HUES64 (cell line): ENCODE data around the gene CSK.

ENCODE experiments used
- H3K27ac ChIP-seq: 2 replicates; pipeline ENCODE4 v1.7.0; 2013; ENCODE audit warnings: low read depth, low read length, inconsistent platforms
- H3K27me3 ChIP-seq: 2 replicates; pipeline ENCODE4 v1.6.1; 2013; ENCODE audit warnings: mild to moderate bottlenecking, low read length; ENCODE audit not compliant: insufficient read depth
- H3K36me3 ChIP-seq: 2 replicates; pipeline ENCODE4 v1.6.1; 2013; ENCODE audit warnings: mild to moderate bottlenecking, low read length; ENCODE audit not compliant: insufficient read depth
- H3K4me1 ChIP-seq: 2 replicates; pipeline ENCODE4 v1.6.1; 2013; ENCODE audit warnings: mild to moderate bottlenecking, low read length, moderate library complexity; ENCODE audit not compliant: insufficient read depth
- H3K4me3 ChIP-seq: 2 replicates; pipeline ENCODE4 v1.5.1; 2013; ENCODE audit warnings: mild to moderate bottlenecking, low read length, moderate library complexity
- H3K9ac ChIP-seq: 2 replicates; pipeline ENCODE4 v1.6.1; 2013; ENCODE audit warnings: mild to moderate bottlenecking, low read depth, low read length
- H3K9me3 ChIP-seq: 2 replicates; pipeline ENCODE4 v1.6.1; 2013; ENCODE audit warnings: low read depth, low read length; ENCODE audit not compliant: insufficient read depth
- WGBS: fragments of 150-250, 120-280 bp; methylation state at CpG from one replicate; pipeline ENCODE4 v1.1.7; 2013; ENCODE audit warnings: missing lambda C conversion rate; 5-methylcytosine and 5-hydroxymethylcytosine counted together

CSK gene

GRCh38 chr15:74788683-74789151 is 6.8 kb downstream of the CSK start:
- no peak overlapping the region for H3K9ac ChIP-seq
- no peaks in the 10 kb centered on the region; the same call in 1 of the 2 replicates for H3K27me3 ChIP-seq
- H3K4me3 ChIP-seq, result no peak overlapping the region
- H3K36me3 ChIP-seq, result no peaks in the 10 kb centered on the region
- H3K9me3 ChIP-seq, result no peaks in the 10 kb centered on the region
- no peak overlapping the region for H3K27ac ChIP-seq
- H3K4me1 ChIP-seq, result peaks cover 21% of the 10 kb centered on the region
- WGBS, result 58% methylated on average over 9 of the region's 9 CpGs

- no peaks in the 10 kb centered on the region; the same call in 1 of the 2 replicates for H3K27me3 ChIP-seq
- peaks cover 21% of the 10 kb centered on the region for H3K4me1 ChIP-seq
- H3K9me3 ChIP-seq, result no peaks in the 10 kb centered on the region
- H3K27ac ChIP-seq, result no peak overlapping the region
- no peak overlapping the region for H3K9ac ChIP-seq
- 78% methylated on average over 14 of the region's 14 CpGs for WGBS
- no peaks in the 10 kb centered on the region for H3K36me3 ChIP-seq
- H3K4me3 ChIP-seq, result no peak overlapping the region
Observed at GRCh38 chr15:74789171-74789631, 7.3 kb downstream of the CSK start.

DNA sequence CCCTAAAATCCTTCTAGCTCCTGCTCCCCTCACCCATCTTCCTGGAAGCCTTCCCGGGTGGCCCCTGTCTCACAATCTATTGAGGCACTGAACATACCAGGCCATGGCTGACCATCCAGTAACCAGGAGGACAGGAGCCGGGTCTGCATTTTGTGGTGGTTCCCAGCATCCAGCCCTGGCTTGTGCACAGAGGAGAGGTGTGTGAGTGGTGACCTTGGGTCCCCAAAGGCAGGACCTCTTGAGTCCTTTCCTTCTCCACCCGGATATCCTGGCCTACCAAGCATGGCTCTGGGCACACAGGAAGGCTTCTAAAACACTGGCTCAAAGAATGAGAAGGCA is 7.8 kb downstream of the CSK start:
- no peaks in the 10 kb centered on the region for H3K9me3 ChIP-seq
- H3K9ac ChIP-seq, result no peak overlapping the region
- no peak overlapping the region for H3K27ac ChIP-seq
- H3K36me3 ChIP-seq, result no peaks in the 10 kb centered on the region
- no peaks in the 10 kb centered on the region; the same call in 1 of the 2 replicates for H3K27me3 ChIP-seq
- peaks cover 21% of the 10 kb centered on the region for H3K4me1 ChIP-seq
- no peak overlapping the region for H3K4me3 ChIP-seq
- WGBS, result 96% methylated on average over 3 of the region's 3 CpGs

DNA sequence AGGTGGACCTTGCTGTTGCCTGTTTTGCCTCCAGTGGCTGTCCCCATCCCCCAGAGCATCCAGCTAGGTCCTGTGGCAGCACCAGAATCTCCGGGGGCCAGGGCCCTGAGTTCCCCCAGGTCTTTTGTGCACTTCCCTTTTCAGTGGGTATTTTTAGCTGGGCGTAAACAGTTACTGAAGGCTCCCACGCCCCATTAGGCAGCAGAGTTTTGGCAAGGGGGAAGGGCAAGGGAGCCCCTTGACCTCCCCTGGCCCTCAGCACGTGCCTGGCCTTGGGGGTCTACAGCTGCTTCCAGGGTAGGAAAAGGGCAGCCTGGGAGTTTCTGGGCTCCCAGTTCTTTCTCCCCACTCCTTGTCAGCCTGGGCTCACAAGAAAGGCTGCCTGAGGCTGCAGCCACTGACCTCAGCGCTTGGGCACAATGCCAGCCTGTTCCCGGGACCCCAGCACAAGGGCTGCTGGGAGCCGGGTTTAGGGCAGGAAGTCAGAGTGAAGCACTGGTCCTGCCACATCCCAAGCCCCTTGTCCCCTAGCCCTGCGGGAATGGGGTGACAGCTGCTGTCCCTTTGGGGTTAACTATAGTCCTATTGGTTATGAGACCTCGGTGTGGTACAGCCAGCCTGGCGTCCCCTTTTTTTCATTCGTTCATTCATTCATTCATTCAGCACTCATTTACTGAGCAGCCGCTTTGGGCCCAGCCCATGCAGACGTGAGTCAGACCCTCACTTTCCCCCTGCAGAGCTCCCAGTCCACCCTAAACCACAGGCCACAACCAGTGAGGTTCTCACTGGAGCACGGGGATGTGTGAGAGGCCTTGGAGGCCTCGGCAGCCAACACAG is 8.4 kb downstream of the CSK start:
- Histone ChIP-seq H3K36me3 (no peaks in the 10 kb centered on the region), H3K27ac (no peak overlapping the region), H3K4me1 (peaks cover 21% of the 10 kb centered on the region), H3K9me3 (no peaks in the 10 kb centered on the region), H3K9ac (no peak overlapping the region), H3K4me3 (no peak overlapping the region), H3K27me3 (no peaks in the 10 kb centered on the region; the same call in 1 of the 2 replicates)
- WGBS, result 85% methylated on average over 15 of the region's 15 CpGs

- WGBS, result no CpG with 5 or more reads among the region's 1 CpG
- Histone ChIP-seq H3K36me3 (no peaks in the 10 kb centered on the region), H3K4me1 (peaks cover 21% of the 10 kb centered on the region), H3K9ac (no peak overlapping the region), H3K27ac (no peak overlapping the region), H3K27me3 (no peaks in the 10 kb centered on the region; the same call in 1 of the 2 replicates), H3K4me3 (no peak overlapping the region), H3K9me3 (no peaks in the 10 kb centered on the region)
Observed at GRCh38 chr15:74791007-74791406, 9.1 kb downstream of the CSK start.

DNA sequence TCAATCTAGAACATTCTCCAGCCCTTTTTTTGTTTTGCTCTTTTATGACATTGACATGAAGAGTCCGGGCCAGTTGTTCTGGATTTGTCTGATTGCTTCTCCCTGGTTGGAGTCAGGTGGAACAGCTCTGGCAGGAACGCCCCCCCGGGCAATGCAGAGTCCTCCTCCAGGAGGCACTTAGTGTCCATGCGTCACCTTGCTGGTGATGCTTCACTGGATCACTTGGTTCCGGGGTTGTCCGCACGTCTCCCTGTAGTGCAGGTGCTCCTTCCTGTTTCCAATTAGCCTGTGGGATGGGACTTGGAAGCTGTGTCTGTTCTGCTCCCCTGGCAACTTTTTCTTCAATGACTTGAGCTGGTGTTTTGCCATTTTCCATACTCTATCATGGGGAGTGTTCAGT is 9.8 kb downstream of the CSK start:
- no peak overlapping the region for H3K4me3 ChIP-seq
- no peaks in the 10 kb centered on the region for H3K36me3 ChIP-seq
- no peaks in the 10 kb centered on the region; the same call in 1 of the 2 replicates for H3K27me3 ChIP-seq
- H3K9me3 ChIP-seq, result no peaks in the 10 kb centered on the region
- WGBS, result 94% methylated on average over 7 of the region's 7 CpGs
- H3K27ac ChIP-seq, result no peak overlapping the region
- H3K4me1 ChIP-seq, result peaks cover 21% of the 10 kb centered on the region
- H3K9ac ChIP-seq, result no peak overlapping the region

DNA sequence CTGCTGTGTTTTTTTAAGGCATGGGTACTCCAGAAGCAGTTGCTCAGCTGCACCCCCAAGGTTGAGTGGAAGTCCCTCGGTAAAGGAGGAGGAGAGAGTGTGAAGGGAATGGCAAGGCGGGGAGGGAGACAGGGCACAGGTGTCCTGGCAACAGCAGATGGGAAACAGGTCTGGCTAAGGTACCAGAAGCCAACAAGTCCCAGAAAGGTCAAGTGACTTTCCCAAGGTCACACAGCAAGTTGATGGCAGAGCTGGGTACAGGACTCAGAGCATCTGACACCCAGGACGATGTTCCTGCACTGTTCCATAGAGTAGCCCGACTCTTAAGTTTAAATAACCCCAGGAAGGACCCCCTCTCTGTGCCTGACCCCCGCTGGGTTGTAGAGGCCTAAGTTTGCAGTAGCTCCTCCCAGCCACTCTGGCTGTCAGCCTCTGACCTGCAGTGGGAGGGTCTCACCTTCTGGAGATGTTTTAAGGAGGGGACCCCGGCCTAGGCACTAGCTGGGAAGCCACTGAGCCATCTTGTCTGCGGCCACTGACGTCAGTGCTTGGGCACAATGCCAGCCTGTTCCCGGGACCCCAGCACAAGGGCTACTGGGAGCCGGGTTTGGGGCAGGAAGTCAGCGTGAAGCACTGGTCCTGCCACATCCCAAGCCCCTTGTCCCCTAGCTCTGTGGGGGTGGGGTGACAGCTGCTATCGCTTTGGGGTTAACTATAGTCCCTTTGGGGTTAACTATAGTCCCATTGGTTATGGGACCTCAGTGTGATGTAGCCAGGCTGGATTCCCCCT is 10.5 kb downstream of the CSK start:
- Histone ChIP-seq H3K4me1 (peaks cover 20% of the 10 kb centered on the region), H3K36me3 (no peaks in the 10 kb centered on the region), H3K4me3 (no peak overlapping the region), H3K9ac (no peak overlapping the region), H3K27ac (no peak overlapping the region), H3K9me3 (no peaks in the 10 kb centered on the region), H3K27me3 (no peaks in the 10 kb centered on the region; the same call in 1 of the 2 replicates)
- WGBS, result 86% methylated on average over 12 of the region's 12 CpGs

GRCh38 chr15:74793135-74794028 is 11.5 kb downstream of the CSK start:
- Histone ChIP-seq H3K4me1 (peaks cover 12% of the 10 kb centered on the region), H3K4me3 (no peak overlapping the region), H3K9me3 (no peaks in the 10 kb centered on the region), H3K27me3 (no peaks in the 10 kb centered on the region; the same call in 1 of the 2 replicates), H3K36me3 (no peaks in the 10 kb centered on the region), H3K9ac (no peak overlapping the region), H3K27ac (no peak overlapping the region)
- 63% methylated on average over 12 of the region's 12 CpGs for WGBS

- peaks cover 2% of the 10 kb centered on the region; the same call in 1 of the 2 replicates for H3K4me1 ChIP-seq
- no peaks in the 10 kb centered on the region; the same call in 1 of the 2 replicates for H3K27me3 ChIP-seq
- 91% methylated on average over 6 of the region's 9 CpGs for WGBS
- H3K9me3 ChIP-seq, result no peaks in the 10 kb centered on the region
- no peaks in the 10 kb centered on the region for H3K36me3 ChIP-seq
- no peak overlapping the region for H3K4me3 ChIP-seq
- no peak overlapping the region for H3K9ac ChIP-seq
- H3K27ac ChIP-seq, result no peak overlapping the region
Observed at GRCh38 chr15:74794248-74794969, 12.5 kb downstream of the CSK start.

DNA sequence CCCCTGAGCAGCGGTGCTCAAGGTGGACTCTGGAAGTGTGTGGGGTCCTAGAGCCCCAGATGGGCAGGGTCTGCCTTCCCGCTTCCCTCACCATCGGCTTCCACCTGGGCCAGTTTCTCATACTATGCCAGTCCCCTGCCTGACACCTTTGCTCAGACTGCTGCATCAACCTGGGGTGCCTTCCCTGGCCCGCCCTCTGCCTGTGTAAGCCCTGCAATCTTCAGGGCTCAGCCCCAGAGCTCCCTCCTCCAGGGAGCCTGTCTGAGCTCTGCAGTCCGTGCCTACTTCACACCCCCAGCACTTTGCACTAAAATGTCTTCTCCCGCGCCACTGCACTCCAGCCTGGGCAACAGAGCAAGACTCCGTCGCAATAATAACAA is 13.1 kb downstream of the CSK start:
- H3K9me3 ChIP-seq, result no peaks in the 10 kb centered on the region
- H3K4me3 ChIP-seq, result no peak overlapping the region
- H3K27me3 ChIP-seq, result no peaks in the 10 kb centered on the region
- no peak overlapping the region for H3K9ac ChIP-seq
- WGBS, result 90% methylated on average over 7 of the region's 9 CpGs
- no peaks in the 10 kb centered on the region for H3K36me3 ChIP-seq
- no peaks in the 10 kb centered on the region; the same call in 1 of the 2 replicates for H3K4me1 ChIP-seq
- no peak overlapping the region for H3K27ac ChIP-seq
